ENCODE measurements around the gene USH1C.

DNA sequence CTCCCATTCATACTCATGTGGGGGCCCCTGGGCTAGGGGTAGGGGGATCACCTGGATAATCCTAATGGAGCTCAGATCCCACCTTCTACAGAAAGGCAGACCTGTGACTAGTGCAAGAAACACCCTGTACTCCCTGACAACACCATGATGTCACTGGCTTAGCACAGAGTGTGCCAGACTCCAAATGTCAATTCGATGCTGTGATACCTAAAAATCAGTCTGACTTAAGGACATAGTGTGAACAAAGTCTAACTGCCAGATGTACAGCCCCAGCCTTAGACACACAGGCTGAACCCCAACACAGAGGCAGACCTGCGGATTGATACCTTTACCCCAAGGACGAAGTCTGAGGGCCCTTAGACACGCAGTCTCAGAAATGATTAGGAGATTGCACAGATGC, 76.1 kb downstream of the USH1C start:
- no peak for TF ChIP-seq NFIC (IDR thresholded peaks at IDR 0.05)
- TF ChIP-seq, protein P1, sequence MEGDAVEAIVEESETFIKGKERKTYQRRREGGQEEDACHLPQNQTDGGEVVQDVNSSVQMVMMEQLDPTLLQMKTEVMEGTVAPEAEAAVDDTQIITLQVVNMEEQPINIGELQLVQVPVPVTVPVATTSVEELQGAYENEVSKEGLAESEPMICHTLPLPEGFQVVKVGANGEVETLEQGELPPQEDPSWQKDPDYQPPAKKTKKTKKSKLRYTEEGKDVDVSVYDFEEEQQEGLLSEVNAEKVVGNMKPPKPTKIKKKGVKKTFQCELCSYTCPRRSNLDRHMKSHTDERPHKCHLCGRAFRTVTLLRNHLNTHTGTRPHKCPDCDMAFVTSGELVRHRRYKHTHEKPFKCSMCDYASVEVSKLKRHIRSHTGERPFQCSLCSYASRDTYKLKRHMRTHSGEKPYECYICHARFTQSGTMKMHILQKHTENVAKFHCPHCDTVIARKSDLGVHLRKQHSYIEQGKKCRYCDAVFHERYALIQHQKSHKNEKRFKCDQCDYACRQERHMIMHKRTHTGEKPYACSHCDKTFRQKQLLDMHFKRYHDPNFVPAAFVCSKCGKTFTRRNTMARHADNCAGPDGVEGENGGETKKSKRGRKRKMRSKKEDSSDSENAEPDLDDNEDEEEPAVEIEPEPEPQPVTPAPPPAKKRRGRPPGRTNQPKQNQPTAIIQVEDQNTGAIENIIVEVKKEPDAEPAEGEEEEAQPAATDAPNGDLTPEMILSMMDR (IDR thresholded peaks at IDR 0.05 in 2 of 3, conservative IDR thresholded peaks at IDR 0.05 in 1 of 3; ENCODE audit: insufficient read depth in 2 of 3, low read depth in 1 of 3, low read length in 3 of 3): no peak
- TF ChIP-seq ARID1B (IDR thresholded peaks at IDR 0.05): no peak
- TF ChIP-seq LEF1 (IDR thresholded peaks at IDR 0.05): no peak
- TF ChIP-seq RAD21 (CRISPR knock-in tag; conservative IDR thresholded peaks at IDR 0.05 in 1 of 2, IDR thresholded peaks at IDR 0.05 in 1 of 2): no peak
